ENCODE measurements around the gene ANKRD66.

GRCh38 chr6:46719099-46719498 lies 27.6 kb upstream of the ANKRD66 start:
- no peak for TF ChIP-seq POLR2AphosphoS5 (IDR thresholded peaks at IDR 0.05; ENCODE audit: low read depth)
- no peak for TF ChIP-seq CTCF (IDR thresholded peaks at IDR 0.05; ENCODE audit: insufficient read depth, low read length)
